Measurements from ENCODE around the gene PDE2A.

The PDE2A gene

GRCh38 chr11:72578991-72579815, 95.0 kb downstream of the PDE2A start:
- Histone ChIP-seq H3K9ac (ENCODE audit: low read length) (no peak overlapping the region), H3K79me2 (ENCODE audit: control insufficient read depth, insufficient read depth, low read length) (no peaks in the 10 kb centered on the region), H4K5ac (ENCODE audit: low read length) (no peak overlapping the region), H3K18ac (ENCODE audit: low read length) (no peak overlapping the region), H3K4me2 (ENCODE audit: low read length) (no peak overlapping the region), H2BK5ac (ENCODE audit: low read length) (no peak overlapping the region), H3K23ac (ENCODE audit: low read length) (no peak overlapping the region), H3K27ac (ENCODE audit: low read depth, low read length) (no peak overlapping the region), H3K4me3 (ENCODE audit: low read length) (no peak overlapping the region), H3K4me1 (ENCODE audit: control insufficient read depth, low read depth, low read length) (no peaks in the 10 kb centered on the region), H4K8ac (ENCODE audit: low read depth, low read length) (no peak overlapping the region), H2AK5ac (ENCODE audit: low read length) (no peak overlapping the region), H3K56ac (ENCODE audit: low read length) (no peak overlapping the region), H2BK120ac (ENCODE audit: low read depth, low read length) (no peak overlapping the region), H3K4ac (ENCODE audit: low read depth, low read length) (no peak overlapping the region), H3K36me3 (ENCODE audit: control insufficient read depth, insufficient read depth, low read length) (no peaks in the 10 kb centered on the region), H3K27me3 (ENCODE audit: insufficient read depth, low read length, poor library complexity) (no peaks in the 10 kb centered on the region), H3K79me1 (ENCODE audit: low read length) (no peaks in the 10 kb centered on the region), H2BK15ac (replicated peaks; ENCODE audit: low read depth) (no peak overlapping the region)
- no peak for DNase-seq
- no CpG with 5 or more reads among the region's 13 CpGs for WGBS (ENCODE audit: extremely low coverage, insufficient coverage, low lambda C conversion rate)

- WGBS (ENCODE audit: extremely low coverage, insufficient coverage, low lambda C conversion rate): no CpG with 5 or more reads among the region's 5 CpGs
- H3K36me3 ChIP-seq (ENCODE audit: control insufficient read depth, insufficient read depth, low read length): no peaks in the 10 kb centered on the region
- DNase-seq: no peak
- no peak overlapping the region for H2BK15ac ChIP-seq (replicated peaks; ENCODE audit: low read depth)
- H3K4me2 ChIP-seq (ENCODE audit: low read length): no peak overlapping the region
- no peak overlapping the region for H2BK120ac ChIP-seq (ENCODE audit: low read depth, low read length)
- no peak overlapping the region for H3K9ac ChIP-seq (ENCODE audit: low read length)
- H3K79me1 ChIP-seq (ENCODE audit: low read length): no peaks in the 10 kb centered on the region
- no peak overlapping the region for H3K23ac ChIP-seq (ENCODE audit: low read length)
- H3K18ac ChIP-seq (ENCODE audit: low read length): no peak overlapping the region
- no peaks in the 10 kb centered on the region for H3K27me3 ChIP-seq (ENCODE audit: insufficient read depth, low read length, poor library complexity)
- H3K4me1 ChIP-seq (ENCODE audit: control insufficient read depth, low read depth, low read length): no peaks in the 10 kb centered on the region
- no peak overlapping the region for H2AK5ac ChIP-seq (ENCODE audit: low read length)
- H2BK5ac ChIP-seq (ENCODE audit: low read length): no peak overlapping the region
- no peak overlapping the region for H4K5ac ChIP-seq (ENCODE audit: low read length)
- no peak overlapping the region for H3K4ac ChIP-seq (ENCODE audit: low read depth, low read length)
- no peak overlapping the region for H3K4me3 ChIP-seq (ENCODE audit: low read length)
- H3K79me2 ChIP-seq (ENCODE audit: control insufficient read depth, insufficient read depth, low read length): no peaks in the 10 kb centered on the region
- H3K56ac ChIP-seq (ENCODE audit: low read length): no peak overlapping the region
- H4K8ac ChIP-seq (ENCODE audit: low read depth, low read length): no peak overlapping the region
- no peak overlapping the region for H3K27ac ChIP-seq (ENCODE audit: low read depth, low read length)
Observed at GRCh38 chr11:72578566-72578965, 95.7 kb downstream of the PDE2A start.

GRCh38 chr11:72578051-72578450, 96.2 kb downstream of the PDE2A start:
- Histone ChIP-seq H2AK5ac (ENCODE audit: low read length) (no peak overlapping the region), H4K8ac (ENCODE audit: low read depth, low read length) (no peak overlapping the region), H3K4me2 (ENCODE audit: low read length) (no peak overlapping the region), H3K4me1 (ENCODE audit: control insufficient read depth, low read depth, low read length) (no peaks in the 10 kb centered on the region), H3K4ac (ENCODE audit: low read depth, low read length) (no peak overlapping the region), H3K23ac (ENCODE audit: low read length) (no peak overlapping the region), H3K79me1 (ENCODE audit: low read length) (no peaks in the 10 kb centered on the region), H2BK15ac (replicated peaks; ENCODE audit: low read depth) (no peak overlapping the region), H3K36me3 (ENCODE audit: control insufficient read depth, insufficient read depth, low read length) (no peaks in the 10 kb centered on the region), H3K9ac (ENCODE audit: low read length) (no peak overlapping the region), H3K27me3 (ENCODE audit: insufficient read depth, low read length, poor library complexity) (no peaks in the 10 kb centered on the region), H2BK5ac (ENCODE audit: low read length) (no peak overlapping the region), H2BK120ac (ENCODE audit: low read depth, low read length) (no peak overlapping the region), H3K56ac (ENCODE audit: low read length) (no peak overlapping the region), H3K4me3 (ENCODE audit: low read length) (no peak overlapping the region), H4K5ac (ENCODE audit: low read length) (no peak overlapping the region), H3K27ac (ENCODE audit: low read depth, low read length) (no peak overlapping the region), H3K18ac (ENCODE audit: low read length) (no peak overlapping the region), H3K79me2 (ENCODE audit: control insufficient read depth, insufficient read depth, low read length) (no peaks in the 10 kb centered on the region)
- no peak for DNase-seq
- WGBS (ENCODE audit: extremely low coverage, insufficient coverage, low lambda C conversion rate): no CpG with 5 or more reads among the region's 6 CpGs

- Histone ChIP-seq H3K4me1 (ENCODE audit: control insufficient read depth, low read depth, low read length) (no peaks in the 10 kb centered on the region), H4K5ac (ENCODE audit: low read length) (no peak overlapping the region), H2BK5ac (ENCODE audit: low read length) (no peak overlapping the region), H3K4me2 (ENCODE audit: low read length) (no peak overlapping the region), H3K79me2 (ENCODE audit: control insufficient read depth, insufficient read depth, low read length) (no peaks in the 10 kb centered on the region), H3K18ac (ENCODE audit: low read length) (no peak overlapping the region), H2AK5ac (ENCODE audit: low read length) (no peak overlapping the region), H3K27me3 (ENCODE audit: insufficient read depth, low read length, poor library complexity) (no peaks in the 10 kb centered on the region), H4K8ac (ENCODE audit: low read depth, low read length) (no peak overlapping the region), H3K9ac (ENCODE audit: low read length) (no peak overlapping the region), H3K27ac (ENCODE audit: low read depth, low read length) (no peak overlapping the region), H3K56ac (ENCODE audit: low read length) (no peak overlapping the region), H3K4me3 (ENCODE audit: low read length) (no peak overlapping the region), H3K4ac (ENCODE audit: low read depth, low read length) (no peak overlapping the region), H2BK120ac (ENCODE audit: low read depth, low read length) (no peak overlapping the region), H3K79me1 (ENCODE audit: low read length) (no peaks in the 10 kb centered on the region), H3K23ac (ENCODE audit: low read length) (no peak overlapping the region), H2BK15ac (replicated peaks; ENCODE audit: low read depth) (no peak overlapping the region), H3K36me3 (ENCODE audit: control insufficient read depth, insufficient read depth, low read length) (no peaks in the 10 kb centered on the region)
- no CpG with 5 or more reads among the region's 14 CpGs for WGBS (ENCODE audit: extremely low coverage, insufficient coverage, low lambda C conversion rate)
- DNase-seq: no peak
Observed at GRCh38 chr11:72577271-72577721, 96.9 kb downstream of the PDE2A start.

- no peak overlapping the region for H2AK5ac ChIP-seq (ENCODE audit: low read length)
- no CpG with 5 or more reads among the region's 6 CpGs for WGBS (ENCODE audit: extremely low coverage, insufficient coverage, low lambda C conversion rate)
- no peak overlapping the region for H4K8ac ChIP-seq (ENCODE audit: low read depth, low read length)
- no peak overlapping the region for H2BK120ac ChIP-seq (ENCODE audit: low read depth, low read length)
- no peak overlapping the region for H2BK5ac ChIP-seq (ENCODE audit: low read length)
- H3K23ac ChIP-seq (ENCODE audit: low read length): no peak overlapping the region
- no peak overlapping the region for H3K18ac ChIP-seq (ENCODE audit: low read length)
- H3K79me1 ChIP-seq (ENCODE audit: low read length): no peaks in the 10 kb centered on the region
- H3K36me3 ChIP-seq (ENCODE audit: control insufficient read depth, insufficient read depth, low read length): no peaks in the 10 kb centered on the region
- no peak overlapping the region for H3K4me3 ChIP-seq (ENCODE audit: low read length)
- no peak overlapping the region for H2BK15ac ChIP-seq (replicated peaks; ENCODE audit: low read depth)
- no peaks in the 10 kb centered on the region for H3K27me3 ChIP-seq (ENCODE audit: insufficient read depth, low read length, poor library complexity)
- no peak overlapping the region for H3K4me2 ChIP-seq (ENCODE audit: low read length)
- H3K79me2 ChIP-seq (ENCODE audit: control insufficient read depth, insufficient read depth, low read length): no peaks in the 10 kb centered on the region
- H3K9ac ChIP-seq (ENCODE audit: low read length): no peak overlapping the region
- no peaks in the 10 kb centered on the region for H3K4me1 ChIP-seq (ENCODE audit: control insufficient read depth, low read depth, low read length)
- no peak overlapping the region for H4K5ac ChIP-seq (ENCODE audit: low read length)
- no peak overlapping the region for H3K27ac ChIP-seq (ENCODE audit: low read depth, low read length)
- no peak overlapping the region for H3K4ac ChIP-seq (ENCODE audit: low read depth, low read length)
- no peak overlapping the region for H3K56ac ChIP-seq (ENCODE audit: low read length)
- no peak for DNase-seq
Observed at GRCh38 chr11:72576661-72577060, 97.6 kb downstream of the PDE2A start.

GRCh38 chr11:72576243-72576595, 98.0 kb downstream of the PDE2A start:
- no peak overlapping the region for H2AK5ac ChIP-seq (ENCODE audit: low read length)
- no peaks in the 10 kb centered on the region for H3K36me3 ChIP-seq (ENCODE audit: control insufficient read depth, insufficient read depth, low read length)
- no peaks in the 10 kb centered on the region for H3K4me1 ChIP-seq (ENCODE audit: control insufficient read depth, low read depth, low read length)
- H2BK5ac ChIP-seq (ENCODE audit: low read length): no peak overlapping the region
- no peaks in the 10 kb centered on the region for H3K27me3 ChIP-seq (ENCODE audit: insufficient read depth, low read length, poor library complexity)
- WGBS (ENCODE audit: extremely low coverage, insufficient coverage, low lambda C conversion rate): no CpG with 5 or more reads among the region's 5 CpGs
- H3K4me2 ChIP-seq (ENCODE audit: low read length): no peak overlapping the region
- H3K4ac ChIP-seq (ENCODE audit: low read depth, low read length): no peak overlapping the region
- H3K18ac ChIP-seq (ENCODE audit: low read length): no peak overlapping the region
- H2BK120ac ChIP-seq (ENCODE audit: low read depth, low read length): no peak overlapping the region
- H3K56ac ChIP-seq (ENCODE audit: low read length): no peak overlapping the region
- H3K23ac ChIP-seq (ENCODE audit: low read length): no peak overlapping the region
- H2BK15ac ChIP-seq (replicated peaks; ENCODE audit: low read depth): no peak overlapping the region
- H4K5ac ChIP-seq (ENCODE audit: low read length): no peak overlapping the region
- H3K79me2 ChIP-seq (ENCODE audit: control insufficient read depth, insufficient read depth, low read length): no peaks in the 10 kb centered on the region
- no peak for DNase-seq
- no peak overlapping the region for H4K8ac ChIP-seq (ENCODE audit: low read depth, low read length)
- no peak overlapping the region for H3K9ac ChIP-seq (ENCODE audit: low read length)
- no peak overlapping the region for H3K4me3 ChIP-seq (ENCODE audit: low read length)
- no peak overlapping the region for H3K27ac ChIP-seq (ENCODE audit: low read depth, low read length)
- no peaks in the 10 kb centered on the region for H3K79me1 ChIP-seq (ENCODE audit: low read length)

Data from mesendoderm (in vitro differentiated cells).